OCI-LY7 (cell line): ENCODE measurements around the gene RBMY1F. TPM values are rescaled to one million over a fixed set of nuclear protein-coding genes. Genes with fewer than 3 reads are reported as not detected.
"Not testable (repeated sequence)": the region's sequence is repeated elsewhere in the genome, so short reads cannot be mapped to it uniquely, and the experiment has no call there.

Experiments used
- Bru-seq: library from RNA; stranded (reverse); fragments of 400-500 nt; gene quantifications from one replicate; lab custom pipeline; 2021; lab: Mats Ljungman, UMichigan
- BruChase-seq, 2 experiments: library from RNA; stranded (reverse); fragments of 400-500 nt; gene quantifications; one replicate each; lab custom pipeline; 2021; lab: Mats Ljungman, UMichigan
- BruUV-seq: library from RNA; stranded (reverse); fragments of 400-500 nt; replicated peaks from 2 replicates; lab custom pipeline; 2021; lab: Mats Ljungman, UMichigan
- CTCF ChIA-PET: fragments of 300-600 bp; sonication (Branson Sonifier 250); formaldehyde crosslinking; loops from one replicate; lab custom pipeline; 2022; ENCODE audit warnings: antibody characterized with exemption; ENCODE audit not compliant: unreplicated experiment; lab: Charles Lee
- POLR2A ChIA-PET: fragments of 300-600 bp; sonication (Branson Sonifier 250); formaldehyde crosslinking; loops from one replicate; lab custom pipeline; 2022; ENCODE audit warnings: antibody characterized with exemption; lab: Charles Lee
- DNase-seq: peaks from one replicate; pipeline ENCODE4 v3.0.0-alpha.2; 2015; ENCODE audit warnings: low spot score
- H2AFZ ChIP-seq: fragments of 200-600 bp; sonication (generic), shearing (Covaris generic); 2 replicates; pipeline ENCODE4 v1.6.1; 2014; ENCODE audit warnings: mild to moderate bottlenecking, antibody characterized with exemption, low read length, moderate library complexity
- H3K27ac ChIP-seq: fragments of 200-600 bp; sonication (generic); 2 replicates; pipeline ENCODE4 v1.5.1; 2014; ENCODE audit warnings: mixed run types, low read depth, mild to moderate bottlenecking, moderate library complexity, low read length, inconsistent platforms; ENCODE audit not compliant: poor library complexity, severe bottlenecking
- H3K36me3 ChIP-seq: fragments of 200-600 bp; sonication (generic); 2 replicates; pipeline ENCODE4 v1.6.1; 2014; ENCODE audit warnings: mild to moderate bottlenecking, antibody characterized with exemption, low read length, moderate library complexity, mixed read lengths; ENCODE audit not compliant: insufficient read depth
- H3K4me1 ChIP-seq: fragments of 200-600 bp; sonication (generic); 2 replicates; pipeline ENCODE4 v1.5.1; 2014; ENCODE audit warnings: mild to moderate bottlenecking, low read length; ENCODE audit not compliant: insufficient read depth, poor library complexity, severe bottlenecking
- H3K4me2 ChIP-seq: fragments of 200-600 bp; sonication (generic); 2 replicates; pipeline ENCODE4 v1.6.1; 2014; ENCODE audit warnings: mild to moderate bottlenecking, low read length
- H3K4me3 ChIP-seq: fragments of 200-600 bp; sonication (generic); 2 replicates; pipeline ENCODE4 v1.5.1; 2014; ENCODE audit warnings: mild to moderate bottlenecking, low read depth, low read length; ENCODE audit not compliant: poor library complexity, severe bottlenecking
- H3K79me2 ChIP-seq: fragments of 200-600 bp; sonication (generic); 2 replicates; pipeline ENCODE4 v1.6.1; 2016; ENCODE audit warnings: low read depth, mild to moderate bottlenecking, low read length, moderate library complexity, mixed read lengths; ENCODE audit not compliant: insufficient read depth
- H3K9me2 ChIP-seq: fragments of 200-600 bp; sonication (generic); 2 replicates; pipeline ENCODE4 v1.6.1; 2016; ENCODE audit warnings: mild to moderate bottlenecking, low read length, mixed read lengths; ENCODE audit not compliant: insufficient read depth
- H3K9me3 ChIP-seq: fragments of 200-600 bp; sonication (generic); 2 replicates; pipeline ENCODE4 v1.6.1; 2014; ENCODE audit warnings: mild to moderate bottlenecking, mixed run types, low read length, mixed read lengths
- H4K20me1 ChIP-seq: fragments of 200-600 bp; sonication (generic); 2 replicates; pipeline ENCODE4 v1.6.1; 2014; ENCODE audit warnings: mild to moderate bottlenecking, antibody characterized with exemption, low read length, moderate library complexity, mixed read lengths; ENCODE audit not compliant: insufficient read depth
- intact Hi-C: fragments of 100-400 bp; cut with micrococcal nuclease; formaldehyde crosslinking; loops from one replicate; pipeline ENCODE4 v1.10.0; 2022; ENCODE audit not compliant: unreplicated experiment
- long read RNA-seq: library from polyadenylated mRNA; stranded (forward); transcript quantifications from one replicate; pipeline ENCODE4 v2.0.0, GENCODE V29; 2022
- total RNA-seq, 2 experiments: library from RNA; depleted of rRNA in 1 of 2; stranded (reverse); fragments of >200 nt in 1 of 2; shearing (Covaris generic) in 1 of 2; gene quantifications; 2 replicates each; pipeline ENCODE4 v1.2.3, GENCODE V29; 2014 to 2022

The RBMY1F gene
- not detected in 2 replicates for total RNA-seq (2014; rRNA removed; shearing (Covaris generic))
- not detected in 2 replicates for total RNA-seq (2022)
- Bru-seq, nascent RNA: not detected
- not detected for BruChase-seq, experiment 1, labeled RNA remaining after a 6-hour chase
- not detected for BruChase-seq, experiment 2, labeled RNA remaining after a 2-hour chase
- long read RNA-seq: 0 reads

- H3K4me2 ChIP-seq, H2AFZ ChIP-seq, CTCF ChIA-PET, H3K4me1 ChIP-seq, H4K20me1 ChIP-seq, H3K27ac ChIP-seq, H3K4me3 ChIP-seq, POLR2A ChIA-PET, H3K9me3 ChIP-seq, BruUV-seq, H3K9me2 ChIP-seq, DNase-seq, H3K79me2 ChIP-seq, intact Hi-C loops, H3K36me3 ChIP-seq: not testable (repeated sequence)
These were observed at the start of gene RBMY1F for GRCh38 chrY:22182823-22183222. Gene RBMY1F, minus strand, starts transcription at chrY:22182923. Its CDS starts 1,954 bp downstream, at chrY:22180969.

- H3K79me2 ChIP-seq, H3K4me1 ChIP-seq, BruUV-seq, POLR2A ChIA-PET, H3K27ac ChIP-seq, H3K4me2 ChIP-seq, DNase-seq, H3K9me3 ChIP-seq, H3K9me2 ChIP-seq, H2AFZ ChIP-seq, H4K20me1 ChIP-seq, H3K36me3 ChIP-seq, CTCF ChIA-PET, H3K4me3 ChIP-seq, intact Hi-C loops: not testable (repeated sequence)
These were observed 31.6 kb downstream of the RBMY1F start for GRCh38 chrY:22151144-22151543.

GRCh38 chrY:22141011-22141695, 41.6 kb downstream of the RBMY1F start:
- H3K9me2 ChIP-seq, H3K79me2 ChIP-seq, CTCF ChIA-PET, BruUV-seq, H3K27ac ChIP-seq, H3K4me3 ChIP-seq, intact Hi-C loops, H2AFZ ChIP-seq, DNase-seq, H3K4me2 ChIP-seq, H3K36me3 ChIP-seq, H3K4me1 ChIP-seq, H3K9me3 ChIP-seq, H4K20me1 ChIP-seq, POLR2A ChIA-PET: not testable (repeated sequence)

- intact Hi-C loops, H3K4me1 ChIP-seq, H3K9me3 ChIP-seq, POLR2A ChIA-PET, H3K9me2 ChIP-seq, BruUV-seq, H2AFZ ChIP-seq, CTCF ChIA-PET, H3K27ac ChIP-seq, H3K4me3 ChIP-seq, H3K36me3 ChIP-seq, H4K20me1 ChIP-seq, H3K4me2 ChIP-seq, DNase-seq, H3K79me2 ChIP-seq: not testable (repeated sequence)
These were observed 48.0 kb downstream of the RBMY1F start for GRCh38 chrY:22134719-22135118.

GRCh38 chrY:22130494-22130893, 52.2 kb downstream of the RBMY1F start:
- H3K27ac ChIP-seq, H3K36me3 ChIP-seq, H3K4me1 ChIP-seq, H3K79me2 ChIP-seq, H3K4me3 ChIP-seq, BruUV-seq, POLR2A ChIA-PET, DNase-seq, H3K9me2 ChIP-seq, intact Hi-C loops, H4K20me1 ChIP-seq, H3K9me3 ChIP-seq, CTCF ChIA-PET, H2AFZ ChIP-seq, H3K4me2 ChIP-seq: not testable (repeated sequence)
